OCI-M1 (cell line): ENCODE data around the gene SMAD6.

Experiments
- DNase-seq: peaks from one replicate; lab custom pipeline; 2025; lab: John Stamatoyannopoulos, UW

Gene SMAD6

DNA sequence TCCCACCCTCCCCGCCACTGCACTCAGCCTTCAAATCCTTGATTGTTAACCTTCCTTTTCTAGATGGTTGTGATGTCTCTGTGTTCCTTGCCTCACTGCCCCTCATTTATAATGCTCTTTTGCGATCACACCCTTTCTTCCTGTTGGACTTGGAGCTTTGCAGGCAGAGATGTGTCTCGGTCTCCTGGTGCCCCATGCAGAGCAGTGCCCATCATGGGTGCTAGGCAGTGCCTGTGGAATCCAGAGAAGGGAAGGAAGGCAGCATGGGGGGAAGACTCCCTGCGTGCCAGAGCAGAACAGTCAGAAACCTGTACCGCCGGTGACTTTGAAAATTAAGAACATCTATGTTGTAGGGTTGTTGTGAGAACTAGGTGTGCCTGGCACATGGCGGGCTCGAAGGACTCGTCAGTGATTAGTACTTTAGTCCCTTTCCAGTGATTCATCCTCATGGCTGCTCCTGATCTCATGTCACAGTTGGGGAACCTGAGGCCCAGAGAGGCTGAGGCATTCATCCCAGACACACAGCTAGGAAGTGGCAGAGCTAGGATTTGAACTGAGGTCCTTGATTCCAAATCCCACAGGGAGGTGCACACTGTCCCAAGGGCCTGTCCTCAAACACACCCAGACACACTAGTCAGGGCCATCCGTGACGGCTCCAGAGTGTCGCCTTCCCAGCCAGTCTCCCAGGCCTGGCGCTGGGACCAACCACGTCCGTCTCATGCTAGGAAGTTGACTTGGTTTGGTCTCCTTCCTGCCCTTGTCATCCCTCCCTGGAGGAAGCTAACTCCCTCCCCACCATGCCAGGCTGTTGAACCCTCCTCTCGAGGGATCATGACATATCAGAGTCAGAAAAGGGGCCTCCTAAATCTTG is 58.3 kb downstream of the SMAD6 start:
- no peak for DNase-seq

DNA sequence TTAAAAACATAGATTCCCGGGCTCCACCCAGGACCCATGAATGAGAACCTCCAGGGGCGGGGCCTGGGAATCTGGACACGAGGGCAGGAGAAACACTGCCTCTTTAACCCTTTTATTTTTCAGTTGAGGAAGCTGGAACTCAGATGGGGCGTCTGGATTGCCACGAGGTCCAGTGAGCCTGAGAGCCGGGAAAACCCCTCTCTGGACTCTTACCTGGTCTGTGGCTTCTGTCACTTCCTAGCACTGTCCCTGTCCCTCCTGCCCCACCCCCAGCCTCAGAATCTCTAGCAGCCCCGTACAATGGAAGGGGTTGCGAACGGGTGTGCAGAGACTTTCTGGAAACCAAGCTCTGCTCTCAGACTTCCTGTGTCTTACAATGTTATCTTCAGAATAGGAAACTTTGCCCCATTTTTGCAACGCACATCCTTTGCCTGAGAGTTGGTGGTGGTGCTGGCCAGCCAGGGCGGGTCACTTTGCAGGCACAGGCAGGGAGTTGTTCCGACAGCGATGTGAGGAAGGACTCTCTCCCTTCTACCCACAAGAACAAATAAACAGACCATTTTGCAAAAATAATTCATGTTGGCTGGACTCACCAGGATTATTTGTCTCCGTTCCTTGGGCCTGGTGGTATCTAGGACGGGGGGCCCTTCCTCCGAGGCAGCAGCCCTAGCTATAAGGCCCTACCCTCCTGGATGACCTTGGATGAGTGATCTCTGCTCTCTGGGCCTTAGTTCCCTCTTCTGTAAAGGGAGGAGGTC is 59.1 kb downstream of the SMAD6 start:
- no peak for DNase-seq

DNA sequence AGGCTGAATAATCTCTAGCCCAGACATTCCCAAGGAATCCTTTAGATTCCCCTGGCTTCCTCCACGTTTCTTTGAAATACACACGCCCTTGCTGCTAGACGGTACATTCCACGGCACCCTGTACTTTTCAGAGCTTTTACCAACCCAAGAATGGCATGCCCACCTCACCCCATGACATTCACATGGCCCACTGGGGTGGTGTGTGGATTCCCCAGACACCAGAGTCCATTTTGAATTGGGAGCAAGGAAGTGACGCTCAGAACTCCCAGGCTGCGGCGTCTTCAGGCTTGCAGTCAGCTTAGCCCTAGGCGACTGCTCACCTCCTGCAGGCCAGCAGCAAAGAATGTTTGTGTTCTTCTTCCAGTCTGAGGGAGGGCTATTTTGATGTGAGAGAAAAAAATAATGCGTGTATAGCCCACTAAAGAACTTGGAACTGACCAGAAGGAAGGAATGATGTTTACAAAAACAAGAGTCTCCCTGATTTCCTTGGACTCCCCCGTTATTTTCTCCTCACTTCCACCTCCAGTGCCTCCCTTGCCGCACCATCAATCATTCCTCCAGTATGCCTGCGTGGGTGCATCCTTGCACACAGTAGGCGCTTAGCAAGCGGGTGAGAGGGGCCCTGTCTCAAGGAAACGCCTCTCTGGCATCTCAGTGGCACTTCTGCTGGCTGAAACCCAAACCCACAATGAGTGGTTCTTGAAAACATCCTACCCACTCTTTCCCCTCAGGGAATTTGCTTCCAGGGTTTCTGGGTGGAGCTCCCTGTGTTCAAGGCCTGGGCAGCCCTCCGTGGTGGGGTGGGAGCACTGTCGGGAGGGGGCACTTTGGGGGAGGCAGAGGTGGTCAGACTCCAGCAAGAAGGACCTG is 59.9 kb downstream of the SMAD6 start:
- DNase-seq, result no peak

DNA sequence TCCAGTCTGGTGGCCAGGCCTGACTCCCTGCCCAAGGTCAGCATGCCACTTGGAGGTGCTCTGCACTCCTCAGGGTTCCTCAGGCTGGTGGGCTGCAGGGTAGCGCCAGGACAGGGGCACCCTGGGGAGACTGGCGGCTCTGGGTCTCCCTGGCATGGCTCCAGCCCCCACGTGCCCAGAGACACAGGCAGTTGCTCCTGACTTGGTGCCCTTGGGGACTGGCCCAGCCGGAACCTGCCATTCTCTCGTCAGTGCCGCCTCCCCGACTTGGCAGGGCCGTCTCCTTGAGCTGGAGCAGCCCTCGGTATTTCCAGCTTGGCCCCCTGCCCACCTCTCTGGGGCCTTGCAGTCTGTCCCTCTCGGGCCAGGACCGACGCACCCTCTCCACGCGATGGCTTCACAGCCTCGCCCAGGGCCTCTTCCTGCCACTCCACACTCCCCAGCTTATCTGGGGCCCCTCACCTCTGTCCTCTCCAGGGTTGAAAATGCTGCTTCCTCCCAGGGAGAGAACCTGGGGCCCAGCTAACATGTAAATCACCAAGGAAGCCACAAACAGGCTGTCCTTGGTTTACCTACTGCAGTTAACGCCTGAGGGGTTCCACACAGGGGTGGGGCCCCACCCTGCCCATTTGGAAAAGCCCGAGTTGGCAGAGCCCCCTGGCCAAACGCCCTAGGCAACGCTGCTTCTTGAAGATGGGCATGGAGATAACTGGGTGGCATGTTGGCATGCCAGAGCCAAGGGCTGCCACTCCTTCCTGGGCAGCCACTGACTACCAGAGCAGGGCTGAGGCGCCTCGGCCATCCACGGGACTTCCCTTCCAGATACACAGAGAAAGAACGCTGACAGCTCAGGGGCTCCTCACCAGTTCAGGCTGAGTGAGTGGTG is 61.4 kb downstream of the SMAD6 start:
- no peak for DNase-seq

DNA sequence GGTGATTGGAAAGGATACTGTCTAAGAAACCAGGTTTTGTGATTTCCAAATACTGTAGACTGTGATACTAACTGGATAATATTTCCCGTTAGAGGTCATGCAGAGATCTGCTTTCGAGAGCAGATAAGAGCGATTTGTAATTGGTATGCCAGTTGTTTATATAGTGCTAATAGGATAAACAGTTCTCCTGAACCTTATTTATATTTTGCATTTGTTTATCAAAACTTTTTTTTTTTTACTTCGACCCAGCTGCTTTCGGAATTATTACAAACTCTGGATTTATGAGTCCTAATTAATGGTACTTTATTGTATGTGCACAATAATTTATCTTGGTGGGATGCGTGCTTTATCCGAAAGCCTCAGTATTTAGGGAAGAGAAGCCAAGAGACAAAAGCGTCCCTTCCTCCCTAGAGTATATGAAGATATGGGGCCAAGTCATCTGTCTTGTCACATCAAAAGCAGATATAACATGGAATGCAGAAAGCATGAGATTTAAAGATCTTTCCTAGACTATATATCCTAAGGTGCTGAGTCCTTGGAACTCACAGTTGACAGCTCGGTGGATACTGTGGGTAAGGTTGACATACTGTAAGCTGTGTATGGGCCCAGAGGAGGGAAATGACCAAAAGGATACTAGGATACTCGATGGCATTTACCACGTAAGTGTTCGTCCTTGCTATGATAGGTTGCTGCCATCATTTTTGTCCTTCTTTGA is 62.2 kb downstream of the SMAD6 start:
- no peak for DNase-seq

DNA sequence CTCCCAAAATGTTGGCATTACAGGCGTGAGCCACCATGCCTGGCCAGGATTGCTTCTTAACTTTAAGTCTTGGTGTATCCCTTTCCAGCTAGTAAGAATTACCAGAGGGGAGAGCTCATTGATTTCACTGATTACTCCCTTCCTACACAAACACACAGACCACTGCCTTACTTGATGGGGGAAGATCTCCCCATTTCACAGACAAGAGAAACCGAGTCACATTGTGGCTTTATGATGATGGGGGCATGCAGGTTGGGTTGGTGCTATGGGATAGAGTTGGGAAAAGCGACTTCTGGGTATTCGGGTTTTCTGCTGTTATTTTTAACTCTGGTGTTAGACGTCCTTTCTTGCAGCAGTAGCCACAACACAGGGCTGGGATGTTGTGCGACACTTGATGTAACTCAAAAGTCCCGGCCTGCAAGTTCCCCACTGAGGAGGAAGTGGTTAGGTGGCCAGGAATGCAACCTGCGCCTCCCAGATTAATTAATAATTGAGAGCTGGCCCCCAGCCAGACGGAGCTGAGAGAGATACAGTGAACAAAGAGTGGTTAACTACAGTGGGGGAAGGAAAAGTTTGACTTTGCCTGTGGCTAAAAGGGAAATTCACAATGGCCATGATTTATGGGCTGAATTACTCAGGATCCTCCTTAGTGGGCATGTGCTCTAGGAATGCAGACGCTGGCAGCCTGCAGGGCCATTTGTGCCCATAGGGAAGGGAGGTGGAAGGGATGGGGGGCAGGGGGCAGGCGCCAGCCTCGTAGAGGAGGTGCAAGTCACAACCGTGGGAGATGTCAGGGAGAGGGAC is 63.6 kb downstream of the SMAD6 start:
- DNase-seq, result peak; percentile 60

DNA sequence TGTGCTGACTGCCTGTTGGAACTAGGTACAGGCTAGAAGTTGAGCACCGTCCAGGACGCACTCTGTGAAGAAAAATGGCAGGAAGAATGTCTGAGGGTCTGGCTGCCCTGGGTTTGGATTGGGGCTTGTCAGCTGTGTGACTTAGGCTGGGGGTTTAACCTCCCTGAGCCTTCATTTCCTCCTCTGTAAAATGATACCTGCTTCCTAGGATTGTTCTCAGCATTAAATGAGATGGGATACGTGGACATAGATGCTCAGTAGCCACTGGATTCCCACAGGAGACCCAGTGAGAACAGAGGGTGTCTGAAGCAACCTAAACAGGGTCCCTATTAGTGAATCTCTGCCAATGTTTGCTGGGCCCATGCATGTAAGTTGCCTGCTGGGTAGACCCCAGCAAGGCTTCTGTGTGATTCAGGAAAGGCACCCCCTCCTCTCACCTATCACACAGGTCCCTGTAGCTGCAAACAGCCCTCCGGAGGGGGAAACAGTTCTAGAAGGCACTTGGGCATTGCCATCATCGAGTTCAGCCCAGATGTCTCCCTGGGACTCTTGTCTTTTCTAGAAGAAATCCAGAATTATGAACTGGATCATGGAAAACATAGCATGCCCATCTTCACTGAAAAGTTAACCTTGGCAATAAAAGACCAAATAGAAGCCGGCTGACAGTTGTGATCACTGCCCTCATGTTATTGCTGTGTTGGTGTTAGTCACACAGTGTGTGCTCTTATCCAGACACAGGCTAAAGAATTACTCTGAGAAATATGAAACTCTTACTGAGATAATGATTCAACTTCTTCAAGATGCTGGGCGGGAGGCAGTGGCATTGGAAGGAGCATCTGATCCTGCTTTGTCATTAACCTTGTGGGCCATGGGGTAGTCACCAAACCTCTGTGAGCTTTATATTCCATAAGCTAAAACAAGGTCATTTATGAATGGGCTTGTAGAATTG is 64.5 kb downstream of the SMAD6 start:
- DNase-seq, result no peak

DNA sequence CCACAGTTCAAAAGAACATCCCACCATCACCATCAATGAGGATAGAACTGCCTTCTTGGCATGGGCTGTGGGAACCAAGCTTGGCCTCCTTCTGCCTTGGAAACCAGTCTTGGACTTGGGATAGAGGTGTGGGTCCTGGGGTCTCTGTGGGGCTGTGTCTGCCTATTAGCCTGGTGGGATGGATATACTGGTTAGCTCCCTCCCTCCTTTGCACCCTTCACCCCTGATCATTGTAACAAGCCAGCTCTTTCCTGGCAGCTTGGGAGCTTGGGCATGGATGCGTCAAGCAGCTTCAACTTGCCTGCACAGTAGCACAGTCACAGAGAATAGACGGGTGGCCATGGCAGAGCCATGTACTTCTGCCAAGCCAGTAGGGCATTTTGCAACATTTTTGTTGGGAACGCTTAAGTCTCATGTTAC is 65.2 kb downstream of the SMAD6 start:
- no peak for DNase-seq

DNA sequence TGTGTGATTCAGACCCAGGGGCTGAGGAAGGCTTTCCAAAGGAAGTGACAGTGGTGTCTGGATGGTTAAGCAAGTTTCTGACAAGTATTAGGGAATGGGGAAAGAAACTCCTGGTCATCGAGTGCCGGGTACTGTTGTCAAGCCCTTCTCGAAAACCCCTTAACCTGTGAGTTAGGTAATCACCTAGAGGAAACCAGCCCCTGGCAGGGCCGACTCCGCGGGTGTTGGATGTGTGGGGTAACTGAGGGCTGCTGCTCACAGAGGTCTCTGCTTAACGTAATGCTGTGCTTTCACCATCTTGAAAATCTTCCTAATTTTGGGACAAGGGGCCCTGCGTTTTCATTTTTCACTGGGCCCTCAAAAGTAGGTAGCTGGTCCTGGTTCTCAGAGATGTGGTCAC is 67.0 kb downstream of the SMAD6 start:
- no peak for DNase-seq

DNA sequence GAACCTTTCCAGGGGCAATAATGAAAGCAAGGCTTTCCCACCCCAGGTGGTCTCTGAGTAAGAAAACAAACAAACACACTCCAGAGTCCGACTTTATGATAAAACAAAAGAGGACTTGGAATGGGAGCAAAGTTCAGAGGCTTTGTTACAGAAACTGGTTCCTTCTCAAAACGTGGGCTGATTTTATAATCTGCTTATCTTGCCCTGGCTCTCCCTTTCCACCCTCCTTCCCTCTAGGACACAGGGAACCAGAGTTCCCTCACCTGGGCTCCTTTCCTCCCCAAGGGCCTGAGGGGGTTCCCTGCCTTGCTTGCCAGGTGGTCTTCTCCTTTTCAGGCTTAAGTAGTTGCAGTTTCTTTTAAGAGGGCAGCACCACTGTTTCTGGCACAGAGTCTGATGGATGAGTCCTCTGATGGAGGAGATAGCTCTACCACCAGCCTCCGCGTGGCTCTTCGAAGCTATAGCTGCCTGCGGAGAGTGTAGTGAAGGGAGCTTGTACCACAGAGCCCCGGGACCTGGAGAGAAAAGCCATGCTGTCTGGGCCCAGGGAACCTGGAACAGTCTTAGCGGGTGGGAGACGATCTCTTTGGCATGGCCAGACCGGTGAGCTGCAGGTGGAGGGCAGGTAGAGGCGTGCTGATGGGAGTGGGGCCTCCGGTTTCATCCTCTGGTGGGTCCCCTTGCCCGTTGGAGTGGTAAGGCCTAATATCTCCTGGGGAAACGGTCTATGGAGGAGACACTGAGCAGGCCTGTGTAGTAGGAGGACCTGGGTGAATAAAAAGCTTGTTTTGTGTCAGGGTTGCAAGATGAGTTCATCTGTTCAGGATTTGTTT is 68.7 kb downstream of the SMAD6 start:
- DNase-seq, result no peak

DNA sequence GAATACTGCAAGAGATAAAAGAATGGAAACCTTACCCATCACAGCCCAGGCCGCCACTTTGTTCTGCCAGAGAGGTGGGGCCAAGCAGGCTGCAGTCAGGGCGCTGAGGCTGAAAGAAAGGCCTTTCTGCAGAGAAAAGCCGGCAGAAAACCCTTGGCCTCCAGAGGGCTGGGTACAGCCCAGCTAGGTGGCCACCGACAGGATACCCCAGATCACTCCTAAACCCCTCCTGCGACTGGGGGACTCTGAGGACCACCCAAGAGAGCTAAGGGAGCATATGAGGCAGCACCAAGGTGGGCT is 69.3 kb downstream of the SMAD6 start:
- no peak for DNase-seq

DNA sequence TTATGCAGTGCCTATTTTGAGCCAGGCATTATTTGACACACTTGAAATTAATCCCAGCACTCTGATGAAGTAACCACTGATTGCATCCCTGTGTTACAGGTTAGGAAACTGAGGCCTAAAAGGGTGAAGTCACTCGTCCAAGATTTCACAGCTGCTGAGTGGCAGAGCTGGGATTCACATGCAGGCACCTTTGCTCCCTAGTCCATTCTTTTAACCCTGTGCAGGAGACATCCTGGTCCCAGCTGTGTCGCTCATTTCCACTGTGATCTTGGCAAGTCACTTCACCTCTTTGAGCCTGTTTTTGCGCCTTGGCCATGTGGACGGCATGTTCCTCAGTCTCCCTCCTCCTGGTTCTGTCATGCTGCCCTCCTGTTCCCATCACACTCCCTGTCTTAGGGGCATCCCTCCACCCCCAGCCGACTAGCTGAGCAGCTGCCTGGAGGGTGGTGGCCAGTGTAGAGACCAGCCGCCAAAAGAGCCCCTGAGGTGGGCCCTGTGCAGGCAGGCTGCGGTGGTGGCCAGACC is 70.6 kb downstream of the SMAD6 start:
- no peak for DNase-seq

DNA sequence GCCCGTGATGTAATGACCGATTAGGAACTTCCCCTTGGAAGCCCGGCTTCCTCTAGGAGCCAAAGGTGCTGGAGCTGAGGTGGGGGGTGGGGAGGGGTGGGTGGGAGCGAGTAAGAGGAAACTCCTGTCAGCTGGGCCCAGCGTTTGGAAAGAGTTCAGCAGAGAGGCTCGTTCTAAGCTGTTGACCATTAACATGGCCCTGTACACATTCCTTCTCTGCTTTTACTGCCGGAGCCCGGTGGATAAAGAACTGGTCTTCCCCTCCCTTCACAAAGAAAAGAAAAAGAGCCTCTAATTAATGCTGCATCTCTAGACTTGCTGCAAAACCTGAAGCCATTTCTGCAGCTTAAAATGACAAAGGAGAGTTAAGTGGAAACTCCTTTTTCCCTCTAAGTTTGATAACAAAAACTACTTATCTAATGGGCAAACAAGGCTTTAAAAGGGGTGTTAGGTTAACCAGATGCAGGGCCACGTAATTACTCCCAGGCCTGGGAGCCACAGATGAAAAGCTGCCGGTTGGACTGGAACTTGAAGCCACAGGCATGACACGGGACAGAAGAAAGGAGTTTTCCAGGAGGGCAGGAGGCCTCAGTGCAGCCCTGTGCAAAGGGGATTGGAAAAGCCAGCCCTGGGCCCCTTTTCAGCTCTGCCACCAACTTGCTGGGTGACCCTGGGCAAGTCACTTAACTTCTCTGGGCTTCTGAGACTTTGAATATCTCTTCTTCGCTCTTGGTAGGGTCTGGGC is 71.3 kb downstream of the SMAD6 start:
- no peak for DNase-seq

DNA sequence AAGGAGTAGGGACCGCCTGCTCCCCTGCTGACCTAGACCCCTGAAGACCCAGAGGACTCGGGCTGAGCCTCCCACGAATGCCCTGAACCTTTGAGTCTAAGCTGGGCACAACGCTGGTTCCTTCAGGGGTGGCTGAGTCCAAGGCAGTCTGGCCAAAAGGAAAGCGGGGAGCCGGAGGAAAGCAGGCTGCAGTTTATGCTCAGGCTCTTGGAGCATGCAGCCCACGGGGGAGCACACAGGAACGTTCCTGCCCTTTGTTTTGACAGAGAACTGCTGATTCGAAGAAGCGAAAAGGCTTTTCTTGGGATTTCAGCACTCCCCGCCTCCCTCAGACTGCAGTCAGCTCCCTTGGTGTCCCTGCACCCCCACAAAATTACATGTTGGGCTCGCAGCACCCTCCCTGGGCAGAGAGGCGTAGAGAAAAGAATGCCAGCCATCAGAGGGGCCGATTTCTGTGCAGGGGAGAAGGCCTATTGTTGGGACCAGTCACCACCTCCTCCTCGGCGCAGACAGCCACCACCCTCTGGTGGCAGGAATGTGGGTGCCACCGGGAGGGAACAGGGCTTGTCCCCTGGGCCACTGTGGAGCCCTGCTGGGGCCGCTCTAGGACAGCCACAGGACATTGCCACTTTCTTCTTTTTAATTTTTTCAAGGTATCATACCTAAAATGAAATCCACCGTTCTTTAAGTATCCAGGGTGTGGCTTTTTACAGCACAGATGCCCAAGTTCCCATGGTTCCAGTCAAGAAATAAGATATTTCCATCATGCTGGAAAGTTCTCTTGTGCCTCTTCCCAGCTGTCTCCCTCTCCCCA is 72.2 kb downstream of the SMAD6 start:
- DNase-seq, result peak; percentile 26

DNA sequence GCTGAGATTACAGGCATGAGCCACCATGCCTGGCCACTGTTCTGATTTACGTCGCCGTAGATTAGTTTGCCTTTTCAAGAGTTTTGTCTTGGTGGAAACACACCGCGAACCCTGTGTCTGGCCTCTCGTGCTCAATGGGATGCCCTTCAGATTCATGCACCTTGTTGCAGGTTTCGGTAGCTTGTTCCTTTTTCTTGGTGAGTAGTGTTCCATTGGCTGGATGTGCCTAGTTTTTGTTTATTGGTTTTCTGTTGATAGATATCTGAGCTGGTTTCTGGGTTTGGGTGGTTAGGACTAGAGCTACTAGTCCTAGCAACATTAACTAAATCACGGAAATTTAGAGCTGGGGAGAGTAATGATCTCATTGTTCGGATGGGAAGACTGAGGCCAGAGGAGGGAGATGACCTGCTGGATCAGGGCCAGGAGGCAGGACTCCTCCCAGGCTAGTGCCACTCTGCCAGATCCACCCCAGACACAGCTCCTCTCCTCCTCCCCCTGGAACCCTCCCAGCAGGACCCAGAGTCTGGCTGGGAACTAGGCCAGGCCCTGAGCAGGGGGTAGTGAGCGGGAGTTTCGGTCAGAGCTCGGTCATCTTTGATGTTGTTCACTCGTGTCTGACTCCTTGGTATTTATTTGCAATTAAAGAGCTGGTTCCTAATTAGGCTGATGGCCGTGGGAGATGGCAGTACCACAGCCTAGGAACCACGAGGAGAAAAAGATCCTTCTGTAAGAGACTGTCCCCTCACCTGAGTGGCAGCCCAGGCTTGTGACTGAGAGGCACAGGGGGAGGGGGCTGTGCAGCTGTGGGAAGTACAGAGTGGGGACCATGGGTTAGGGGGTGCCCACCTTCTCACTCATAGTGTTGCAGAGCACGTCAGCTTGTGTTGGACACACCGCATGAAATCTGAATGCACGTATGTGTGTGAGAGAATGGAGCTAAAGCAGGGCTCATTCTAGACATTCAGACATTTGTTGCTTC is 73.4 kb downstream of the SMAD6 start:
- no peak for DNase-seq
